ENCODE results near the gene PIRT.

PIRT gene

DNA sequence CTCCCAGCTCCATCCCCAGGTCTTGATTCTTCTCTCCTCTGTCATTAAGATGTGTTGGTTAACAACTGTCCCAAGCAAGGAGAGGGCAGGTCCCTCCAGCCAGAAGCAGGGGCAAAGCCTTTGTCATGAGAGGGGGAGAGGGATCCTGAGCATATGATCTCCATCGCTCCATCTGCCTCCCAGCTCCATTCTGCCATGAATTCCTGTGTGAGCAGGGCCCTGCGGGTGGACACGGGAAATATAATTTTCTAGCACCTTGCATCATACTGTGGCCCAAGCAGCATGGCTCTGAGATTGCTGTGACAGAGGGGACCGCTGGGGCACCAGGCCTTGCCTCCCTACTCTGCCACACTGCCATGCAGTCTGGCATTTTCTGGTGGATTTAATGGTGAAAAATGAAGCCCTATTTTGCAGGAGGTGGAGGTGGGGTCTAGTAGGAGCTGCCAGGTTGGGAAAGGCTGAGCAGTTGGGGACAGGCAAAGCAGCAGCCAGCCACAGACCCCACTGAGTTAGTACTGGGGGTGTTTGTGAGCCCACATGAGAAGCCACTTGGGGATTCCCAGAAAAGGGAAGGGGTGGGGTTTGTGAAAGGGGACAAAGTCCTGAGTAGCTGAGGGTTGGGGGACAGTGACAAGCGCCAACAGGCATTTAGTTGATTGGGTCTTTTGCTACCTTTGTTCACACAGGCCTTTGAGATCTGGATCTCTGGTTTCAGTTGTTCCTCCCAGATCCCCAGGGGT is 50.4 kb downstream of the PIRT start:
- DNase-seq (ENCODE audit: low spot score): no peak

DNA sequence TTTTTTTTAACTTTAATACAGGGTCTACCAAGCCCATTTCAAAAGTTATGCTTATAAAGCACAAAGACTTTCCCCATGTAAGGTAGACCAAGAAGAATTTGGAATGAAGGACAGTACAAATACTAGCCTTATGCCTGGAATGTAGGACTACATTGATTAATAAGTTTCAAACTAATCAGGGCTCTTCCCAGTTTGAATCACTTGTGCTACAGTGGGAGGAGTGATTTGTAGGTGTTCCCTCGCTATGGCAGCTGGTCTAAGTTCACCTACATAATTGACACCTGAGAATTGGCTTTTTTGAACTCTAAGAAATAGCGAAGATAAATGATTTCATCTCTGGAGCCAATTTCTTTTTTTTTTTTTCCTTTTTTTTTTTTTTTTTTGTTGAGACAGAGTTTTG is 52.6 kb downstream of the PIRT start:
- no peak for DNase-seq (ENCODE audit: low spot score)

DNA sequence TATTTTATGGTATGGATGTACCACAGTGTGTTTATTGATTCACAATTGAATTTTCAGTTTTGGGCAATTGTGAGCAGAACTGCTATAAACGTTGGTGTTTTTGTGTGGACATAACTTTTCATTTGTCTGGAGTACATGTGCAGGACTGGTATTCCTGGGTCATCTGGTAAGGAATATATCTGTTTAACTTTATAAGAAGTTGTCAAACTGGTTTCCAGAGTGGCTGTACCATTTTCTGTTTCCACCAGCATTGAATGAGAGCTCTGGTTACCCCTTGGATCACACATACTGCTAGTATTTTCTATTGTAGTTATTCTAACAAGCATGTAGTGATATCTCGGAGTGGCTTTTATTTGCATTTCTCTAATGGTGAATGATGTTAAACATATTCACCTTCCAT is 58.3 kb downstream of the PIRT start:
- no peak for DNase-seq (ENCODE audit: low spot score)

DNA sequence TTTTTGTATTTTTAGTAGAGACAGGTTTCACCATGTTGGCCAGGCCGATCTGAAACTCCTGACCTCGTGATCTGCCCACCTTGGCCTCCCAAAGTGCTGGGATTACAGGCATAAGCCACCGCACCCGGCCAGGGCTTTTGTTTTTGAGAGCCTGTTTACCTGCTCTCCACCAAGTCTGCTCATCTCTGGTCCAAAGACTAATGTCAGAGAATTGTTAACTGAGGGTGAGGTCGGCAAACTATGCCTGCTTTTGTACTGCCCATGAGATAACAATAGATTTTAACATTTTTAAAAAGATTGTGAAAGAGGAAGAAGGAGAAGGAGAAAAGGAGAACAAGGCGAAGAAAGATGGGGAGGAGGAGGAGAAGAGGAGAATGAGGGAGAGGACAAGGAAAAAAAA is 60.0 kb downstream of the PIRT start:
- DNase-seq (ENCODE audit: low spot score): no peak

DNA sequence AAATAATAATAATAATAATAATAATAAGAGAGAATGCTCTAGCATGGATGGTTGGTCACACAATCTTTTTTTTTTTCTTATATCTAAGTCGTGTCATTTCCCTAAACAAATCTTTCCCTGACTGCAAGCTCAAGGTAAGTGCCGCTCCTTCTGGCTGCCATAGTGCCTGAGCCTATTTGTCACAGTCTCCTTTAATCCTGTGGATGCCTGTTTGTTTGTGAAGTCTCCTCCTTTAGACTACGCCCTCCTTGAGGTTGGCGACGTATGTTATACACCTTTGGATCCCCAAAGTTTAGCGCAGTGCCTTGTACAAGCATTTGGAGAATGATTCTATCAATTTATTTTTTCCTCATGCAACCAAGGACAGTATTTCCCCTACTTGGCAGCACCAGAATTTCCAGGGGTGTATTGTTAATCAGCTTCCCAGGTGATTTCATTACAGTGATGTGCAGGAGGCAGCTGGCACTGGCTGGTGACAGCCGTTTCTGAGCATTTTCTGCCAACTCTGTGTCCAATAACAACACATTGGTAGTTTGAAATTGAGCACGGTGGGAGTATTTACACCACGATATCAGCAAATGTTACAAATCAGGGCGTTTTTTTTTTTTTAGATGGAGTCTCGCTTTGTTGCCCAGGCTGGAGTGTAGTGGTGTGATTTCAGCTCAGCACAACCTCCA is 60.6 kb downstream of the PIRT start:
- no peak for DNase-seq (ENCODE audit: low spot score)

DNA sequence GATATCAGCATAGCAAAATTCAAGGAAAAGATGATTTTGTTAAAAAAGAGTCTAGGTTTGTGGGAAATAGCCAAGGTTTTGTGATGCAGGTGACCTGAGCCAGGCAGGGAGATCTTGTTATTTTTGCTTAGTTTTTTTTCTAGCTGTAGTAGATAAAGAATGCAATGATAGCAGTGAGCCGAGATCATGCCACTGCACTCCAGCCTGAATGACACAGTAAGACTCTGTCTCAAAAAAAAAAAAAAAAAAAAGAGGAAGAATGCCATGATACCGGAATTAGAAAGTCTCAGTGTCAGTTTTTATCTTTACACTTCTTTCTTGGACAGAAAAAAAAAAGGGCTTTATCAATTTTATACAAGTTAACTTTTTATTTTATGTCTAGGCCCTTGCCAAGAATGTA is 61.5 kb downstream of the PIRT start:
- no peak for DNase-seq (ENCODE audit: low spot score)

DNA sequence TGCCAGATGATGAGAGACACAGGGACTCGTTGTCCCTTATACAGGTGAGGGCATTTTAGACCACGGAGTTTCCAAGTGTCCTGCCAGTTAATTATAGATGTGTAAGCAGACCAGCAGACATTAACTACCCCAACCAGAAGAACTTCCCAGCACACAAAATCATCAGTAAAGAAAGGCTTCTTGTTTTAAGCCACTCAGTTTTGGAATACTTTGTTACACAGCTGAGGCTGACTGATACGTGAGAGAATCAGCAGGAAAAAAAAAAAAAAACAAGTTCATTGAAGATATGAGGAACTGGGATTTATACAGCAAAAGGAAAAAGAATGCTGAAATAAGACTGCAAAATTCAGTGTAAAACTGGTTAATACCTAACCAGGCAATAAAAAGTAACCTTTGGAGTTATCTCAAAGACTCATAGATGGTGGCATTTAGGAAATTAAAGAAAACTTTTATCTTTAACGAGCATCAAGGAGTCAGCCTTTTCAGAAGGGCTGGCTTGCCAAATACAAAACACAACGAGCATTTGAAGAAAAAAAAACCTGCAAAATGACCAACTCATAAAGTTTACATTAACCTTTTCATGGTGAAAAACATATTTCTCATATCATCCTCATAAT is 62.0 kb downstream of the PIRT start:
- no peak for DNase-seq (ENCODE audit: low spot score)

DNA sequence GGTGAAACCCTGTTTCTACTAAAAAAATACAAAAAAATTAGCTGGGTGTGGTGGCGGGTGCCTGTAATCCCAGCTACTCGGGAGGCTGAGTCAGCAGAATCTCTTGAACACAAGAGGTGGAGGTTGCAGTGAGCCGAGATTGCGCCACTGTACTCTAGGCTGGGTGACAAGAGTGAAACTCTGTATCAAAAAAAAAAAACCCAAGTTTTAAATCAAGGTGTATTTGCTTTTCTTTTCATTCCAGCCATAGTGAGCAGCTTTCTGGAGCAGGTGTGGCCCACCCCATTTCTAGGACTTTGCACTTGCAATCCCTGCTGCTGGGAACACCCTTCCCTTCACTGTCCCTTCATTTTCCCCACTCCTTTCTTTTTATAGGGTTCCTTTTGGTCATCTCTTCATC is 62.8 kb downstream of the PIRT start:
- DNase-seq (ENCODE audit: low spot score): no peak

DNA sequence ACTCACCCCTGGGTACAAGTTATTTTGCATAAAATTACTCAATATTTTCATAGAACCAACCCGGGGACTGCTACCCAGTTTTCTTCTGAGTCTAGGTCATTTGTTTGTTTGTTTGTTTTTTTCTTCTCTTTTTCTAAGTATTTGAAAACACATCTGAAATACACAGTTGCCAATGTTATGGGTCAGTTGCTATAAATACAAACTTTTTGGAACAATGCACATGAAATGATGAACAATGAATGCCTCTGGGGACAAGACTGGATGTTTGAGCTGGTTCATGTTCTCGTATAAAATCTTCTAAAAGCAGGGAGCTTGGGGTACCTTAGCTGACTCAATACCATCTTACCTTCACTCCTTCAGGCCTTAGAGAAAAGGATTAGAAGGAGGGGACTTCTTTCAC is 64.5 kb downstream of the PIRT start:
- DNase-seq (ENCODE audit: low spot score): no peak
